HEK293T (cell line): ENCODE measurements around the gene FBXO33.

ENCODE experiments used
- BHLHE40 ChIP-seq: fragments of 450-650 bp; IDR thresholded peaks from 2 replicates; pipeline ENCODE4 v1.6.1; 2016; ENCODE audit warnings: mild to moderate bottlenecking, moderate library complexity, borderline replicate concordance
- ELF4 ChIP-seq: fragments of 450-650 bp; IDR thresholded peaks from 2 replicates; pipeline ENCODE4 v1.6.1; 2017; ENCODE audit warnings: antibody characterized with exemption
- FOXA1 ChIP-seq: fragments of 450-650 bp; IDR thresholded peaks from 2 replicates; pipeline ENCODE4 v1.6.1; 2016; ENCODE audit warnings: mild to moderate bottlenecking
- FOXM1 ChIP-seq: fragments of 450-650 bp; IDR thresholded peaks from 2 replicates; pipeline ENCODE4 v1.6.1; 2017; ENCODE audit warnings: mild to moderate bottlenecking, borderline replicate concordance
- L3MBTL2 ChIP-seq: fragments of 450-650 bp; conservative IDR thresholded peaks from 2 replicates; pipeline ENCODE4 v1.6.1; 2016; ENCODE audit warnings: mild to moderate bottlenecking
- LEF1 ChIP-seq: fragments of 450-650 bp; IDR thresholded peaks from 2 replicates; pipeline ENCODE4 v1.6.1; 2017; ENCODE audit warnings: mild to moderate bottlenecking, borderline replicate concordance
- NFRKB ChIP-seq: fragments of 450-650 bp; IDR thresholded peaks from 2 replicates; pipeline ENCODE4 v1.6.1; 2016; ENCODE audit warnings: mild to moderate bottlenecking, moderate library complexity
- SP1 ChIP-seq: fragments of 450-650 bp; IDR thresholded peaks from 2 replicates; pipeline ENCODE4 v1.6.1; 2017
- SUZ12 ChIP-seq: fragments of 450-650 bp; IDR thresholded peaks from 2 replicates; pipeline ENCODE4 v1.6.1; 2016; ENCODE audit warnings: mild to moderate bottlenecking
- TARDBP ChIP-seq: fragments of 450-650 bp; IDR thresholded peaks from 2 replicates; pipeline ENCODE4 v1.6.1; 2016

DNA sequence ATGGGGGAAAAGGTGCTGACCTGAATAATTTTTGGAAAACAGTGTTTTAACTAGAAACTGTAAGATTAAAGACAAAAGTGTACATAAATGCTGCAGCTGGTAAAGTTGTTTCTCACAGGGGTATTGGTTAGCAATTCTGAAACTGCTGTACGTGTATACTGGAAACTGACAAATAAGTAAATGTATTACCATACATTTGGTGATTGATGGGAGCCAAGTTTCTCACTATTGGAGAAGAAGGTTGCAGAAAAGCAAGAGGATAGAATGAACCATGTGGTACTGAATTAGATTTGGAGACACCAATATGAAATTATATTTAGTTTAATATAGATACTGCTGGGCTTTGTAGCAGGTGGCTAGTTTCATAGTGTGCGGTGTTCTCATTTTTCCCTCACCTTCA lies 19.6 kb upstream of the FBXO33 start:
- TF ChIP-seq FOXA1 (no peak), SP1 (no peak), L3MBTL2 (no peak), LEF1 (no peak), FOXM1 (no peak), ELF4 (no peak), TARDBP (no peak), BHLHE40 (no peak), NFRKB (no peak), SUZ12 (no peak)
